Stimulated activated CD4-positive, alpha-beta T cell treated with anti-CD3 and anti-CD28 coated beads, Interleukin-1b, Interleukin-23, amount 100 ng/mL, for 1 hour (primary cell): ENCODE data around the gene CES4A.
"Not testable (repeated sequence)": the region's sequence is repeated elsewhere in the genome, so short reads cannot be mapped to it uniquely, and the experiment has no call there.

Experiments
- DNase-seq, 2 donors: peaks; one replicate each; pipeline ENCODE4 v3.0.0-alpha.2; 2020; ENCODE audit warnings: low read depth in 2 of 2

Gene CES4A

DNA sequence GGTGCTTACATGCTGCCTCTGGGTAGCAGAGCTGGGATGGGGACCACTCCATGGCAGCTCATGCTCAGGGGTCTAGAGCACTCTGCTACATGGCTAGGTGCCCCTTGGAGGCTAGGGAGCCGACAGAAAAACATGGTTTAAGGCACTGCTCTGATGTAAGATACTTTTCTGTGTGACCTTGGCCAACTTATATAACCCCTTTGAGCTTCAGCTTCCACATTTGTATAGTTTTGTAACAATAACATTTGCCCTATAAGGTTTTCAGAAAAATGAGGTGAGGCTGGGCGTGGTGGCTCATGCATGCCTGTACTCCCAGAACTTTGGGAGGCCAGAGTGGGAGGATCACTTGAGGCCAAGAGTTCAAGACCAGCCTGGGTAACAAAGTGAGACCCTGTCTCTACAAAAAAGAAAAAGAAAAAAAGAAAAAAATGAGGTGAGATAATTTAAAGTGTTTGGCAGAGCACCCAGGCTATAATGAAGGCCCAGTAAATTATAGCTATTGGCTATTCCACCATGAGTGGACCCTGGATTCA is 3.2 kb downstream of the CES4A start:
- no peak for DNase-seq

DNA sequence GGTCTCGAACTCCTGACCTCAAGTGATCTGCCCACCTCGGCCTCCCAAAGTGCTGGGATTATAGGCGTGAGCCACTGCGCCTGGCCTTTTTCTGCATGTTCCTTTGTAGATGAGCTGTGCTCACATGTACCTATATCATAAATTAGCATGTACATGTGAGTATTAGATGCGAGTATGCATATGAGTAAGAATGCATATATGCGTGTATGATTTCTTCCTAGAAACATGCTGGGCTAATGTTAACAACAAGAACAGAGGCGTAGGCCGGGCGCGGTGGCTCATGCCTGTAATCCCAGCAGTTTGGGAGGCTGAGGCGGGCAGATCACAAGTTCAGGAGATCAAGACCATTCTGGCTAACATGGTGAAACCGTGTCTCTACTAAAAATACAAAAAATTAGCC is 5.2 kb downstream of the CES4A start:
- not testable (repeated sequence) for DNase-seq

DNA sequence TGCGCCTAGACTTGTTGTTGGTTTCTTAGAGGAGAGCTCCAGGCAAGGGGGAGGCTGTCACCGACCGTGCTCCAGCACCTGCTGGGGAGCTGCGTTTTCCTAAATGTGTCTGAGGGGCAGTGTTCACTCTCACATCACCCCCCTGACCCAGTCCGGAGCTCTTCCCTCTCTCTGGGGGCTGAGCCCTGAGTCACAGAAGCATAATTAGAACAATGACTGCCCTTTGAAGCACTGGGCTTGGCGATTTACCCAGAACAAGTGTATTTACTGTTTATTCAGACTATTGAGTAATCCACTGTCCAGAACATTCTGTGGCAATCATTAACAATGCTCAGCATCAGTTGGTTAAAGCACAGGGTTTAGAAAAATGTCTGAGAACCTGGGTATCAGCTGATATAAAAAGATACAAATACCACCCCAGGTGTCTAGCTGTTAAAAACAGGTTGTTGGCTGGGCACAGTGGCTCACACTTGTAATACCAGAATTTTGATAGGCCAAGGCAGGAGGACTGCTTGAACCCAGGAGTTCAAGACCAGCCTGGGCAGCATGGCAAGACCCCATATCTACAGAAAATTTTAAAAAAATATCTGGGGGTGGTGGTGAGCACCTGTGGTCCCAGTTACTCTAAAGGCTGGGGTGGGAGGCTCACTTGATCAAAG is 8.1 kb downstream of the CES4A start:
- DNase-seq: no peak

DNA sequence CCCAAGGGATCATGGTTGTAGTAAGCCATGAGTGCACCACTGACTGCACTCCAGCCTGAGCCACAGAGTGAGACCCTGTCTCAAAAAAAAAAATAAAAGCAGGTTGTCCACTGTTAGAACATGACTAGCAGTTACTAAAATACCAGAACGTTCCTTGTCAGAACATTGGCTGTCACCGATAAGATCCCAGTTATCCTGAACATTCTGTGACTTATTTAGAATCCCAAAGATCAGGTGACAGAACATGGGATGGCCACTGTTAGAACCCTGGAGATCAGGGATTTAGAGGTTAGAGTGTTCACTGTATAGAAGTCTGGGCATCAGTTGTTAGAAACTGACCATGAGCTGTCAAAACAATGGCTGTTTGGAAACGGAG is 8.6 kb downstream of the CES4A start:
- no peak for DNase-seq

DNA sequence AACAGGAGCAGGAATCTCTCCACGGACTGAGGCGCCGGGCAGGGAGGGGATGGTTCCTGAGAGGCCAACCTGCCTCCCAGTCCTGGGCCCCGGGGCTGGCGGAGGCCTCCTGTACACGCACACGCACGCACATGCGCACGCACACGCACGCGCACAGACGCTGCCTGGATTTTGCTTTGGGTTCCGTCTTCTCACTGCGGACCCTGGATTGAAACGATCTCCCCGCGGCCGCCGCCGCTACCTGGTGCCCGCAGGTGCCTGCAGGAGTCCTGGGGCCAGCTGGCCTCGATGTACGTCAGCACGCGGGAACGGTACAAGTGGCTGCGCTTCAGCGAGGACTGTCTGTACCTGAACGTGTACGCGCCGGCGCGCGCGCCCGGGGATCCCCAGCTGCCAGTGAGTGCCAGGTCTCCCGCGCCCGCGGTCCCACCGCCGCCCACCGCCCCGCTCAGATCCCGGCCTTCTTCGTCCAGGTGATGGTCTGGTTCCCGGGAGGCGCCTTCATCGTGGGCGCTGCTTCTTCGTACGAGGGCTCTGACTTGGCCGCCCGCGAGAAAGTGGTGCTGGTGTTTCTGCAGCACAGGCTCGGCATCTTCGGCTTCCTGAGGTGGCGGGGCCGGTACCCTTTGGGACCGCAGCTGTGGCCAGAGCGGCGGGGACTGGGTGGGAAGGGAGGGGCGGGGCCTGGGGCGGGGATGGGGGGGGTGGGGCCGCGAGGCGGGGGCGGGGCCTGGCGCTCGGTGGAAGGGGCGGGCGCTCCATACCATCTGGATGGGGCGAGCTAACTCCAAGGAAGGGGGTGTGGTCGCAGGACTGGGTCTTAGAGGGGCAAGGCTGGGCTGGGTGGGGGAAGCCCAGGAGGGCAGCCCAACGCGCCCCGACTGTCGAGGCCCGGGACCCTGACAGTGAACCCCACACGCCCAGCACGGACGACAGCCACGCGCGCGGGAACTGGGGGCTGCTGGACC is 12.3 kb downstream of the CES4A start:
- DNase-seq: no peak

DNA sequence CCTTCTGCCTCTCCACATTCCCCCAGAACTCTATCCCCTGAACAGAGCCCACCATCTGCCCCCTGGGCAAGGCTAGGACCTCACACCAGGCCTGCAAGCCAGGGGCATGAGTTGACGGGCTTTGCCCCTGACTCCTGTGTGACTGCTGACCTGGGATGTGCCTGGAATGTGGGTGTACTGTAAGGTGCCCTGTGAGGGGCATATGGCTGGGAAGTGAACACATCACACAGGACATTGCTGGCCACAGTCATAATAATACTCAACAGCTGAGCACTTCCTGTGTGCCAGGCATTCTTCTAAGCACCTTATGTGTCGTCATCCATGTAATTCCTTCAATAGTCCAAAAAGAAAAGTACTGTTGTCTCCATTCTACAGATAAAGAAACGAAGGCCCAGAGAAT is 13.3 kb downstream of the CES4A start:
- DNase-seq: no peak

DNA sequence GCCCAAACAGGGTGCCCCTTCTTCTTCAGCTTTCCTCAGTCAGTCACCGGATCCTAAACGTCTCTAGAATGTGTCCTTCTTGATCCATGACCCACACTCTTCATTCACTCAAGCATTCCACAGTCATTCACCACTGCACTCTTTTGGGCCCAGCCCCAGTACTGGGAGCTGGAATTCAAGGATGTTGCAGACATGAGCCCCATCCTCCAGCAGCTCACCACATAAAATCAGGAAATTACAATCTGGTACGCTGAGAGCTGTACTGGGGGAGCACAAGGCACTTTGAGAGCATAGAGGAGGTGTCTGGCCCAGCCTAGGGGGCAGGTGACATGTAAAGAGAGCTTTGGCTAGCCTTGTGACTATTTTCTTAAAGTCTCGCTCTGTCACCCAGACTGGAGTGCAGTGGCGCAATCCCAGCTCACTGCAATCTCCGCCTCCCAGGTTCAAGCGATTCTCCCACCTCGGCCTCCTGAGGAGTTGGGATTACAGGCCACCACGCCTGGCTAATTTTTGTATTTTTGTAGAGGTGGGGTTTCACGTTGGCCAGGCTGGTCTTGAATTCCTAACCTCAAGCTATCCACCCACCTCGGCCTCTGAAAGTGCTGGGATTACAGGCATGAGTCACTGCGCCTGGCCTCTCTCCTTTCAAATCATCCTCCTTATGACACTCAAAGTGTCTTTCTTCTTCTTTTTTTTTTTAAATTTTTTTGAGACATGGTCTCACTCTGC is 18.7 kb downstream of the CES4A start:
- DNase-seq: no peak

DNA sequence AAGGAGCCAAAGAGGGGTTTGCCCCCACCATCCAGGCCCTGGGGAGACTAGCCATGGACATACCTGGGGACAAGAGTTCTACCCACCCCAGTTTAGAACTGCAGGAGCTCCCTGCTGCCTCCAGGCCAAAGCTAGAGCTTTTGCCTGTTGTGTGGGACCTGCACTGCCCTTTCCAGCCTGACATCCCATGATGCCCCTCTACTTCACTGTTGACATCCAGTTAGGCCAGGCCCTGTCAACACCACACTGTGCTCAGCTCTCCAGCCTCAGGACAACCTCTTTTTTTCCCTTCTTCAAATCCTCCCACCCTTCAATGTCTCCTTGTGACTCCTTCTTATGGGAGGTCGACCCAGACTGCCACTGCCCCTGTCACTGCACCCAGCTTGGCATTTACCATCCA is 20.8 kb downstream of the CES4A start:
- no peak for DNase-seq

DNA sequence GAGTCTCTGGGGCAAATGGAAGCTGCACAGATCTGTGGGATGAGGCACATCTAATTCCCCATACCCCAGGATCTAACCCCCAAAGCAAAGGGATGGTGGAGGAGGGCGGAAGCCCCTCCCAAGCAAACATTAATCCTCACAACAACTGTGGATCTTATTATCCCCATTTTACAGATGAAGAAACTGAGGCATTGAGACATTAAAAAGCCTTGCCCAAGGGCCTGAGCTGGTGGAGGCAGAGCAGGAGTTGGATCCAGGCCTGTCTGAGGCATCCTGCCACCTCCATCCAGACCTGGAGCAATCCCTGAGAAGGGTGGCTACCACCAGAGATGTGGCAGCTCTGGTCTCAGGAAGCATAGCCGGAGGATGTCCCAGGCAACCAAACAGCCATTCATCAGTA is 22.9 kb downstream of the CES4A start:
- no peak for DNase-seq

DNA sequence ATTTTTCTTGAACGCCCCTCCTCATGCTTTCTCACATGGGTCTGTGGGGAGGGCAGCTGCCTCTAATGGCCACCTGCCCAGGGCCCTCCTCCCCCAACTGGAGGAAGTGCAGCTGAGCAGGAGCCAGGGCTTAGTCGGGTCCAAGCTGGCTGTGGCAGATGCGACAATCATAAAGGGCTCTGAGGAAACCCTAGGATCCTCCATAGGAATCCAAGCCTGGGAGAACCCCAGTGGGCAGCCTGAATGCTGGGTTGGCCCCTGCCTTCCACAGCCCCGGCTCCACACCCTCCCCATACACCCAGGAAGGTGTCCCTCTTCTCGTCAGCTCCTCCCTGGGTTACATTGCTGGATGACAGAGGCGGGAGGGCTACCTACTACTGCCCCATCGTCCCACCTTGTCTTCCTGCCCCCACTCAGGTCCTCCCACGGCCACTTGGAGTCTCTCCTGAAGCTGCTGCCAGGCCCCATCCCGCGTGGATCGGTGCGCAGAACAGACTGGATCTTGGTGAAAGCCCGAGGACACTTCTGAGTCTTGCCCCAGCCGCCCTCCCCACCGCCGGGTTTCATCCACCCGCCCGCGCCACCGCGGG is 24.9 kb downstream of the CES4A start:
- no peak for DNase-seq

DNA sequence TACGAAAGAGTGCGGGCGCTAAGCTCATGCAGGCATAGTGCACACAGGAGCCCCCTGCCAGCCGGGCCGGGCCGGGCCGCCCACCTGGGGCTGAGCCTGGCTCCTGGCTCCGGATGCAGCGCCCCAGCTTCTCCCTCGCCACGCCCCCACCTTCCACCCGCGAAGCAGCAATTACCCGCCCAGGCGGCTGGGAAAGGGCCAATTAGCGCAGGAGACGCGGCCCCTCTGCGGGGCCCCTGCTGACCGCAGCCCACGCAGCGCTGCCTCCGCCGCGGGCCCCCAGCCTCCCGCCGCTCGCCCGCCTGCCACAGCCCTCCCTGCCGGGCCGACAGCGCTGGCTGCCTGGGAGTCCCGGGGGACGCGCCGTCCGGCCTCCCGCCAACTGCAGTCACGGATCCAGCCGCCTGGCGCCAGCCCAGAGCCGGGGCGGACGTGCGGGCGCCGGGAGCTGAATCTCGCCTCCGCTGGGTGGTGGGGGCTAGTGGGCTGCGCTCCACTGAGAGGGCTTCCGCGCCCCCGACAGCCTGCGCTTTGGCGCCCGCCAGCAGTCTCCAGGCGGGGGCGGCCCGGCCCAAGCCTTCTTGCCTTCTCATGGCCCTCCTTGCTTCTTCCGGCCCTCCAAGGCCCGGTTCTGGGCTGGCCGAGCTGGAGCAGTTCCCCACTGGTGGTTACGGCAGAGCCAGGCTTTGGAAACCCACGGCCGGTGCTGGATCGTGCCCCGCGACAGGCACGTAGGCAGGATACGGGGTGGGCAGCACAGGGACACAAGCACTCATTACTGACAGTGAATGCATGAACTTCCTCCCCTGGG is 25.6 kb downstream of the CES4A start:
- peak; percentile 37 to 39 for DNase-seq

DNA sequence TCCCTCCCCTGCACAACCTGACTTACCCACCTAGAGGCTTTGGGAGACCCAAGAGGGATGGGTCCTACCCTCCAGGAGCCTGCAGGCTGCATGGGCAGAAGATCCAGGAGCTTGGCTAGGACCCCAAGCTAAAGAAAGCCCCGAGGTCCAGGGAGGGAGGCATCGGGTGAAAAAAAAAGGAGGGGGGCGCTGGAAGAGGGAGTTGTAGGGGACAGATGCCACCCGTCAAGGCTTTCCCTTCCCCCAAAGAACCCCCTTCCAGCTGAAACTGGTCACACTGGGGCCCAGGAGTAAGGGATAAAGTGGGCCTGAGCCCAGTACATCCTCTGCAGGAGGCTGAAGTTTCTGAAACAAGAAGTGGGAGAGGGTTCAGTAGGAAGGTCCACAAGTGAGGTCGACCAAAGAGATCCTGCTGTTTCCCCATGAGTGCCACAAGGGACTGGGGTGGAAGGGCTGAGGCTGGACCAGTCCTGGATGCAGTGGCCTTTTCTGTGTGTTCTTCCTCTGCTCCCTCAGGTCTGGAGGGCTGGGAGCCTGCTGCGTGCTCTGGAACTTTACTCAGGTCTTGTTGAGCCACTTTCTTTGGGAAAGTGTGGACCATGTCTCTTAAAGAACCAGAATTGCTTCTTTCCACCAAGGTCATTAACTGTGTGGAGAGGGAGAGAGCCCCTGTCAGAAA is 26.4 kb downstream of the CES4A start:
- no peak for DNase-seq

DNA sequence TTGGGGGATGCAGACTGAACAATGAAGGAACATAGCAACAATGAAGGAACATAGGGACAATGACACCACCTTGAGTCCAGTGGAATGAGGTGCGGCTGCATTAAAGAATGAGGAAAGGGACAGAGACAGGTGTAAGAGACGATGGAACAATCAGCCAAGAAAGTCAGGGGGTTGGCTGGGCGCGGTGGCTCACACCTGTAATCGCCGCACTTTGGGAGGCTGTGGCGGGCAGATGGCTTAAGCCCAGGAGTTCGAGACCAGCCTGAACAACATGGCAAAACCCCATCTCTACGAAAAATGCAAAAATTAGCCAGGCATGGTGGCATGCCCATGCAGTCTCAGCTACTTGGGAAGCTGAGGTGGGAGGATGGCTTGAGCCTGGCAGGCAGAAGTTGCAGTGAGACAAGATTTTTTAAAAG is 26.9 kb downstream of the CES4A start:
- DNase-seq: no peak

DNA sequence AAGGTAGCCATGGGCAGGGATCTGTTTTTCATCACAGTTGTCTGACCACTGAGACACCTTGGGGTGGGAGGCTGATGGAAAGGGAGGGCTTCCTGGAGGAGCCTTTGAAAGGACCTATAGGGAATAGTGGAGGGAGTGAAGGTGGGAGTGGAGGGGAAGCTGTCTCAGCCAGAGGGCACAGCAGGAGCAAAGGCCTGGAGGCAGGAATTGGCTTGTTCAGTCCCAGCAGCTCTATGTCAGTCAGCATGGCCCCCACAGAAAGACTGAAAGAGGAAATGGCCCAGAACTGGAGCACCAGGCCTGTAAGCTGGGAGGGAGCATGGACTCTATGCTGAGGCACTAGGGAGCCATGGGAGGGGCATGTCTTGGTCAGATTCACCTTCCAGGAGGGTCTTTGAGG is 27.8 kb downstream of the CES4A start:
- no peak for DNase-seq

DNA sequence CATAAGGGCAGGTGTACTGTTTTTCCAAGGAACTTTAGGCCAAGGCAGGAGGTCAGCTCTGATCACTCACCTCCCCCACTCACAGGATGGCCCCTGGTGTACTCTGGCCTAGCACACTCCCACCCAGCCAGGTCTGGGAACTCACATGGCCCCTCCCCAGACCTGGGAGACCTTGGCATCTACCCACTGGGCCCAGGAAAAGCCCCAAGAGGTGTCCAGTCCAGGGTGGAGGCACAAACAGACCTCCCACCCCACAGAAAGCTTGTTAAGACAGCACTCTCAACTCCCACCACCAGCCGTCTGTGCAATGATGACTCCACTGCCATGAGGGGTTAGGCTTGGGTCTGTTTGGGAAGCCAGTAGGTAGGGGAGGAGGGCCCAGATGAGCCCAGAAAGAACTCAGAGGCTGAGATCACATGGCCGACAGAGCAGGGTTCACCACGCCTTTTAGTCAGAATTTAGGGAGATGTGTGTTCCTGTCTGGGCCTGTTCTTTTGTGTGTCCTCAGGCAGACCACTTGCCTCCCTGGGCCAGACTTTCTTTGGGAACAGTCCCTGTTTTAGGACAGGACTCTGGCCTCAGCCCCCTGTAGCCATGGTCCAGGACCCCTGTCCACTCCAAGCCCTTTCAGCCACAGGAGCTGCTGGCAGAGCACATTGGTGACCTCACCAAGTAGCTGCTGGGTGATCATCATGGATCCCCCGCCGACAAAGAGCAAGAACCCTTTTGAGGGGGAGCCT is 28.5 kb downstream of the CES4A start:
- no peak for DNase-seq

DNA sequence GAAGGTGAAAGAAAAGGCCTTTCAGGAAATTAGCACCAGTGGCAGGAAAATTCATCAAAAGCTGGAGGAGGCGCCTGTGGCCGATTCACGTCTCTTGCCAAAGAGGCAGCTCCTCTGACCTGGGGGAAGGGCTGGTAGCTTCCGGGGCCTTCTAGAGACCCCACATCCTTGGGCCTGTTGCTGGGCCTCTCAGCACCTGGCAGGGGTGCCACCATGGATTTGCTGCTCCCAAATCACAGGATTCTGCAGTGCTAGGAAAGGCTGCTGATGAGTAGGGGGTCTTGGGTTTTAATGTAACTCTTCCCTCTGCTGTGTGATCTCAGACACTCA is 29.0 kb downstream of the CES4A start:
- no peak for DNase-seq

DNA sequence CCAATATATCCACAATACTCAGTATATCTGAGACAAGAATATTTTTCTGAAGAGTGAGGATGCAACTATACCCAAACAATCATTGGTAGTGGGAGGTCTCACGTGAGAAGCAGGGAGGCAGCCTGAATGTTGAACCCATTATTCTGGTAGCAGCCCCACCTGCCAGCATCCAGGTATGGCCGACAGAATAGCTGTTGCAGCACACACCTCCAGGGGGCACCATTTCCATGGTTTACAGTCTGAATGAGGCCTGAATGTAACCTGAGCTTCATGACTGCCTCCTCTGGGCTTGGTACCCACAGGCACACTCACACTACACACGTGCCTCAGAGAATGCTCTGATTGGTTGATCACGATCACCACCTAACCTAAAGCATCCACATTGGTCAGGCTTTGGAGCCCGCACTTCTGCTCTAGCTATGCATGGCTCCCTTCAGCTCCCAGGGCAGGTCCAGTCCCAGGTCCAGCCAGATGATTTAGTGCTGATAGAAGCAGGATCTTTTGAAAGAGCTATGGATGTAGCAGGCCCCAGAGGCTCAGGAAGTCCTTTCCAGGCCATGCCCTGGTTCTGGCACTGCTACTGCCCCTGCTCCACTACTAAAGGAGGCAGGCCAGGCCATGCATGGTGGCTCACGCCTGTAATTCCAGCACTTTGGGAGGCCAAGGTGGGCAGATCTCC is 29.6 kb downstream of the CES4A start:
- DNase-seq: peak; percentile 72 to 73

DNA sequence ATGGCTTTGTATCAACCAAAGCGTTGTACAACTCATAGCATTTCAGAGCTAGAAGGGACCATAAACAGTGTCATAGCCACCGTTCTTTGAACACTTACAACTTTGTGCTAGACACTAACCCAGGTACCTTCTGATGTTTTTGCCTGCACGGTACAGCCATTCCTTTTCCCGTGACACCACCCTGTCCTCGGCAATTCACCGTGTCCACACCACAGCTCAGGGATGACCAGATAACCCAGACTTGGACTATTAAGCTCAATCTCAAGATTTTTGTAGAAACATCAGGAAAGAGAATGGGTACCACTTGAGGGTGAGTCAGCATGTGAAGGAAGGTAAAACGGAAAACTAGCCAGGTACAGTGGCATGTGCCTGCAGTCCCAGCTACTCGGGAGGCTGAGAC is 30.8 kb downstream of the CES4A start:
- DNase-seq: no peak

DNA sequence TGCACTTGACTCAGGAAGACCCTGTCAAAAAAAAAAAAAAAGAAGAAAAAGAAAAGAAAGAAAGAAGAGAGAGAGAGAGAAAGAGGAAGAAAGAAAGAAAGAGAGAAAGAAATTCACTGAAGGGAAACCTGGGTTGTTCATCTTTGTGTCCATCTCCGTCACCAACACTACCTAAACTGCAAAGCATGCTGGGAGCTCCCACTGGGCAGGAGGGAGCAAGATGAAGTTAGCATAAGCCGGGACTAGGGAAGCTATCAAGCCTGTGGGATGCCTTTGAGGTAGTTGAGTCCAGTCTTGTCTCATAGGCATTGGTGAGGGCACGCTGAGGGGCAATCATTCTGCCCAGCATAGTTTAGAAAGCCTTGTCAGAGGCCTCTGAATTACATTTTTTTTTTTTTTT is 32.9 kb downstream of the CES4A start:
- no peak for DNase-seq
